Astrocyte of the spinal cord (primary cell): Measurements from ENCODE around the gene CXCL6.

ENCODE experiments used
- DNase-seq: peaks from one replicate; pipeline ENCODE4 v3.0.0; 2011; ENCODE audit warnings: low read depth, low spot score
- H3K4me3 ChIP-seq: 2 replicates; pipeline ENCODE4 v1.5.1; 2011; ENCODE audit warnings: low read depth, mild to moderate bottlenecking, low read length, moderate library complexity
- CTCF ChIP-seq: IDR thresholded peaks from 2 replicates; pipeline ENCODE4 v1.5.1; 2012; ENCODE audit warnings: low read depth, mild to moderate bottlenecking, low read length, inconsistent platforms
- in situ Hi-C: cut with HindIII; loops from 2 replicates; pipeline ENCODE4 v1.10.0; 2017; ENCODE audit warnings: low sequenced_read_pairs

The CXCL6 gene

GRCh38 chr4:73822389-73822788, 14.1 kb upstream of the CXCL6 start:
- in situ Hi-C loops = no loop called here
- peak; percentile 22 for DNase-seq
- TF ChIP-seq CTCF = no peak
- no peak overlapping the region for H3K4me3 ChIP-seq

GRCh38 chr4:73822812-73823504, 13.5 kb upstream of the CXCL6 start:
- H3K4me3 ChIP-seq = no peak overlapping the region
- no peak for TF ChIP-seq CTCF
- in situ Hi-C loops = no loop called here
- DNase-seq = no peak

DNA sequence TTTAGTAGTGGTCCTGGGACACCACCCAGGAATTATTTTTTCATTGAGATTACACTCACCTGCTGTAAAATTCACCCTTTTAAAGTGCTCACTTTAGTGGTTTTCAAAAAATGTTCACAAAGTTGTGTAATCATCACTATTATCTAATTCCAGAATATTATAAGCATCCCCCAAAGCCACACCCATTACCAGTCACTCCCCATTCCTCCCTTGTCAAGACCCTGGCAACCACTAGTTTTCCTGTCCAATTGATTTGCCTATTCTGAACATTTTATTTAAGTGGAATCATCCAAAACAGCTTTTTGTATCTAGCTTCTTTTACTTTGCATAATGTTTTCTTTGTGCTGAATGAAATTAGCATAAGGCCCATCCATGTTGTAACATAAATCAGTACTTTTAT, 12.7 kb upstream of the CXCL6 start:
- TF ChIP-seq CTCF = no peak
- DNase-seq = no peak
- no peak overlapping the region for H3K4me3 ChIP-seq
- in situ Hi-C loops = no loop called here

- TF ChIP-seq CTCF = no peak
- peak; percentile 80 for DNase-seq
- in situ Hi-C loops = no loop called here
- no peak overlapping the region for H3K4me3 ChIP-seq
Measured at GRCh38 chr4:73828956-73829355, 7.5 kb upstream of the CXCL6 start.

- TF ChIP-seq CTCF = no peak
- peak; percentile 58 for DNase-seq
- in situ Hi-C loops = no loop called here
- H3K4me3 ChIP-seq = no peak overlapping the region
Measured at GRCh38 chr4:73831569-73831968, 4.9 kb upstream of the CXCL6 start.

GRCh38 chr4:73832651-73833237, 3.7 kb upstream of the CXCL6 start:
- no peak overlapping the region for H3K4me3 ChIP-seq
- TF ChIP-seq CTCF = no peak
- in situ Hi-C loops = no loop called here
- DNase-seq = peak; percentile 74
